ENCODE data around the gene GBX2.

GRCh38 chr2:236127010-236127409, 41.2 kb downstream of the GBX2 start:
- TF ChIP-seq POLR2AphosphoS5 (IDR thresholded peaks at IDR 0.05) (no peak), CTCF (IDR thresholded peaks at IDR 0.05) (no peak), POLR2A (IDR thresholded peaks at IDR 0.05) (no peak)
